Ishikawa (cell line): ENCODE measurements around the gene COA1.

Experiments
- CEBPB ChIP-seq: IDR thresholded peaks from 2 replicates; pipeline ENCODE4 v1.6.1; 2012
- CREB1 ChIP-seq: IDR thresholded peaks from 2 replicates; pipeline ENCODE4 v1.6.1; 2012; ENCODE audit warnings: low read depth
- EGR1 ChIP-seq: IDR thresholded peaks from 2 replicates; pipeline ENCODE4 v1.6.1; 2012
- EP300 ChIP-seq: IDR thresholded peaks from 2 replicates; pipeline ENCODE4 v1.6.1; 2012; ENCODE audit warnings: borderline replicate concordance
- FOXM1 ChIP-seq: IDR thresholded peaks from 2 replicates; pipeline ENCODE4 v1.6.1; 2012; ENCODE audit warnings: low read depth, borderline replicate concordance
- MAX ChIP-seq: IDR thresholded peaks from 2 replicates; pipeline ENCODE4 v1.6.1; 2012
- NFIC ChIP-seq: IDR thresholded peaks from 2 replicates; pipeline ENCODE4 v1.6.1; 2012
- RAD21 ChIP-seq: IDR thresholded peaks from 2 replicates; pipeline ENCODE4 v1.6.1; 2012; ENCODE audit warnings: low read depth
- REST ChIP-seq: IDR thresholded peaks from 2 replicates; pipeline ENCODE4 v1.6.1; 2012; ENCODE audit warnings: low read depth, mild to moderate bottlenecking
- TAF1 ChIP-seq: IDR thresholded peaks from 2 replicates; pipeline ENCODE4 v1.6.1; 2012; ENCODE audit warnings: low read depth, mild to moderate bottlenecking
- TCF12 ChIP-seq: IDR thresholded peaks from 2 replicates; pipeline ENCODE4 v1.6.1; 2012; ENCODE audit warnings: low read depth
- TEAD4 ChIP-seq: IDR thresholded peaks from 2 replicates; pipeline ENCODE4 v1.6.1; 2012
- USF1 ChIP-seq: IDR thresholded peaks from 2 replicates; pipeline ENCODE4 v1.6.1; 2012
- YY1 ChIP-seq: IDR thresholded peaks from 2 replicates; pipeline ENCODE4 v1.6.1; 2012; ENCODE audit warnings: low read depth
- ZBTB7A ChIP-seq: IDR thresholded peaks from 2 replicates; pipeline ENCODE4 v1.6.1; 2012; ENCODE audit warnings: low read depth

Gene COA1

GRCh38 chr7:43660141-43660540, 69.2 kb downstream of the COA1 start:
- no peak for TF ChIP-seq REST
- no peak for TF ChIP-seq YY1
- no peak for TF ChIP-seq CEBPB
- TF ChIP-seq NFIC, result no peak
- TF ChIP-seq ZBTB7A, result no peak
- no peak for TF ChIP-seq TCF12
- TF ChIP-seq TAF1, result no peak
- no peak for TF ChIP-seq USF1
- TF ChIP-seq RAD21, result no peak
- TF ChIP-seq CREB1, result no peak
- no peak for TF ChIP-seq TEAD4
- no peak for TF ChIP-seq FOXM1
- TF ChIP-seq EGR1, result no peak
- TF ChIP-seq MAX, result no peak
- no peak for TF ChIP-seq EP300

- TF ChIP-seq FOXM1, result no peak
- no peak for TF ChIP-seq USF1
- no peak for TF ChIP-seq TAF1
- TF ChIP-seq TEAD4, result no peak
- no peak for TF ChIP-seq RAD21
- TF ChIP-seq REST, result no peak
- no peak for TF ChIP-seq MAX
- no peak for TF ChIP-seq CEBPB
- TF ChIP-seq YY1, result no peak
- no peak for TF ChIP-seq NFIC
- TF ChIP-seq CREB1, result no peak
- TF ChIP-seq TCF12, result no peak
- no peak for TF ChIP-seq EP300
- TF ChIP-seq ZBTB7A, result no peak
- no peak for TF ChIP-seq EGR1
Measured at GRCh38 chr7:43659549-43659896, 69.8 kb downstream of the COA1 start.

- TF ChIP-seq TAF1, result no peak
- TF ChIP-seq TCF12, result no peak
Measured at GRCh38 chr7:43658718-43659548, 70.4 kb downstream of the COA1 start.

GRCh38 chr7:43656997-43657396, 72.3 kb downstream of the COA1 start:
- TF ChIP-seq TCF12 (no peak), USF1 (no peak), TAF1 (no peak), CREB1 (no peak), TEAD4 (no peak), MAX (no peak), REST (no peak), RAD21 (no peak), EGR1 (no peak), YY1 (no peak), ZBTB7A (no peak), FOXM1 (no peak), NFIC (no peak), EP300 (no peak), CEBPB (no peak)
